Uterus (tissue), 4 donors: ENCODE data around the gene PRKCE. TPM values are rescaled to one million over a fixed set of nuclear protein-coding genes. Genes with fewer than 3 reads are reported as not detected.

Experiments
- DNase-seq, 2 donors: peaks; one replicate each; pipeline ENCODE4 v3.0.0-alpha.2; 2019 to 2020
- H3K27ac ChIP-seq, 2 donors: fragments of 200-600 bp; sonication (generic); 1 replicate in 1 of 2; 2 replicates in 1 of 2; pipeline ENCODE4 v1.5.1; 2016 to 2018
- H3K27me3 ChIP-seq, 2 donors: fragments of 200-600 bp; sonication (generic); one replicate each; pipeline ENCODE4 v1.5.1; 2018 to 2019; ENCODE audit warnings: control low read depth in 1 of 2
- H3K36me3 ChIP-seq, 2 donors: fragments of 200-600 bp; sonication (generic); one replicate each; pipeline ENCODE4 v1.5.1; 2019; ENCODE audit warnings: control low read depth in 1 of 2
- H3K4me1 ChIP-seq, 2 donors: fragments of 200-600 bp; sonication (generic); one replicate each; pipeline ENCODE4 v1.5.1; 2018 to 2019; ENCODE audit warnings: control low read depth in 1 of 2
- H3K4me3 ChIP-seq, 2 donors: fragments of 200-600 bp; sonication (generic); 1 replicate in 1 of 2; 2 replicates in 1 of 2; pipeline ENCODE4 v1.5.1; 2018 to 2019; ENCODE audit warnings: mild to moderate bottlenecking in 1 of 2
- H3K9me3 ChIP-seq, 2 donors: fragments of 200-600 bp; sonication (generic); one replicate each; pipeline ENCODE4 v1.5.1; 2019; ENCODE audit warnings: control low read depth in 1 of 2
- CTCF ChIP-seq, 4 experiments: fragments of 200-600 bp in 2 of 4; fragments of 450-650 bp in 2 of 4; sonication (generic) in 2 of 4; IDR thresholded peaks; one replicate each; pipeline ENCODE4 v1.5.1; 2016 to 2019; ENCODE audit warnings: antibody characterized with exemption in 4 of 4, mild to moderate bottlenecking in 2 of 4, moderate library complexity in 1 of 4
- POLR2A ChIP-seq, 2 donors: fragments of 450-650 bp; IDR thresholded peaks; one replicate each; pipeline ENCODE4 v1.6.1; 2016; ENCODE audit warnings: antibody characterized with exemption in 2 of 2, mild to moderate bottlenecking in 1 of 2, moderate library complexity in 1 of 2
- intact Hi-C: fragments of 100-400 bp; cut with DNase I; formaldehyde crosslinking; loops from one replicate; pipeline ENCODE4 v1.15.1; 2023; ENCODE audit warnings: low total_unique reads
- total RNA-seq, 4 donors: library from RNA; depleted of rRNA in 3 of 4; stranded (reverse); fragments of >200 nt in 3 of 4; gene quantifications; one replicate each; pipeline versions ENCODE4 v1.1.0 to v1.2.4, GENCODE V29; 2014 to 2023
- donor health status: DM: yes; HTN: yes; CAD: no.

The PRKCE gene
- total RNA-seq, 4 donors from 2014 or later: 3.8 to 47.6 (median 14.2) TPM

GRCh38 chr2:46014911-46015654 is 363.6 kb downstream of the PRKCE start:
- intact Hi-C loops: no loop called here
- H3K9me3 ChIP-seq: no peaks in the 10 kb centered on the region
- no peak for DNase-seq
- no peak overlapping the region for H3K27ac ChIP-seq
- no peaks in the 10 kb centered on the region for H3K4me1 ChIP-seq
- TF ChIP-seq CTCF (IDR thresholded peaks at IDR 0.05) (no peak), POLR2A (IDR thresholded peaks at IDR 0.05) (no peak)
- no peak overlapping the region for H3K4me3 ChIP-seq
- no peaks in the 10 kb centered on the region for H3K36me3 ChIP-seq
- no peaks in the 10 kb centered on the region for H3K27me3 ChIP-seq

- H3K36me3 ChIP-seq: no peaks in the 10 kb centered on the region
- no peaks in the 10 kb centered on the region for H3K9me3 ChIP-seq
- no peaks in the 10 kb centered on the region for H3K27me3 ChIP-seq
- DNase-seq: no peak
- H3K4me3 ChIP-seq: no peak overlapping the region
- TF ChIP-seq CTCF (IDR thresholded peaks at IDR 0.05) (no peak), POLR2A (IDR thresholded peaks at IDR 0.05) (no peak)
- intact Hi-C loops: no loop called here
- no peaks in the 10 kb centered on the region for H3K4me1 ChIP-seq
- no peak overlapping the region for H3K27ac ChIP-seq
These were observed 364.2 kb downstream of the PRKCE start for GRCh38 chr2:46015671-46016070.

- no peaks in the 10 kb centered on the region for H3K27me3 ChIP-seq
- H3K4me3 ChIP-seq: no peak overlapping the region
- H3K27ac ChIP-seq: no peak overlapping the region
- no peaks in the 10 kb centered on the region for H3K9me3 ChIP-seq
- no peaks in the 10 kb centered on the region for H3K4me1 ChIP-seq
- no peak for TF ChIP-seq POLR2A (IDR thresholded peaks at IDR 0.05)
- TF ChIP-seq CTCF (IDR thresholded peaks at IDR 0.05): no peak
- no peak for DNase-seq
- H3K36me3 ChIP-seq: no peaks in the 10 kb centered on the region
- intact Hi-C loops: no loop called here
These were observed 364.6 kb downstream of the PRKCE start for GRCh38 chr2:46016091-46016490.

GRCh38 chr2:46018773-46019591 is 367.5 kb downstream of the PRKCE start:
- Histone ChIP-seq H3K27me3 (no peaks in the 10 kb centered on the region), H3K4me1 (no peaks in the 10 kb centered on the region), H3K27ac (no peak overlapping the region), H3K9me3 (no peaks in the 10 kb centered on the region), H3K4me3 (no peak overlapping the region), H3K36me3 (no peaks in the 10 kb centered on the region)
- TF ChIP-seq POLR2A (IDR thresholded peaks at IDR 0.05) (no peak), CTCF (IDR thresholded peaks at IDR 0.05) (no peak)
- intact Hi-C loops: no loop called here
- no peak for DNase-seq

- Histone ChIP-seq H3K36me3 (no peaks in the 10 kb centered on the region), H3K9me3 (no peaks in the 10 kb centered on the region), H3K27me3 (no peaks in the 10 kb centered on the region), H3K4me1 (no peaks in the 10 kb centered on the region), H3K27ac (no peak overlapping the region), H3K4me3 (no peak overlapping the region)
- intact Hi-C loops: no loop called here
- no peak for DNase-seq
- no peak for TF ChIP-seq CTCF (IDR thresholded peaks at IDR 0.05)
- TF ChIP-seq POLR2A (IDR thresholded peaks at IDR 0.05): no peak
These were observed 368.9 kb downstream of the PRKCE start for GRCh38 chr2:46020416-46020815.
